IMR-90 (cell line): Measurements from ENCODE around the gene SLC4A2.

ENCODE experiments used
- MAZ ChIP-seq: IDR thresholded peaks from 2 replicates; pipeline ENCODE4 v1.6.1; 2012; ENCODE audit warnings: low read depth, mild to moderate bottlenecking, low read length, improper control_type of control experiment, moderate library complexity, borderline replicate concordance
- POLR2A ChIP-seq: IDR thresholded peaks from 2 replicates; pipeline ENCODE4 v1.6.1; 2012; ENCODE audit warnings: mild to moderate bottlenecking, low read depth, low read length
- RAD21 ChIP-seq: IDR thresholded peaks from 2 replicates; pipeline ENCODE4 v1.6.1; 2012; ENCODE audit warnings: low read length, improper control_type of control experiment
- RCOR1 ChIP-seq: IDR thresholded peaks from 2 replicates; pipeline ENCODE4 v1.6.1; 2012; ENCODE audit warnings: mild to moderate bottlenecking, low read length, improper control_type of control experiment; ENCODE audit not compliant: insufficient replicate concordance
- RFX5 ChIP-seq: IDR thresholded peaks from 2 replicates; pipeline ENCODE4 v1.8.0; 2012; ENCODE audit warnings: low read depth, mild to moderate bottlenecking, low read length, moderate library complexity
- TF ChIP-seq, protein P1 (sequence below): conservative IDR thresholded peaks from 2 replicates; pipeline ENCODE4 v1.5.1; 2012; ENCODE audit warnings: mild to moderate bottlenecking, low read depth, low read length, improper control_type of control experiment
- TF ChIP-seq, protein P2 (sequence below): fragments of 150-350 bp; IDR thresholded peaks from 2 replicates; pipeline ENCODE4 v1.6.1; 2016; ENCODE audit warnings: low read depth, mild to moderate bottlenecking, low read length, moderate library complexity, borderline replicate concordance

DNA sequence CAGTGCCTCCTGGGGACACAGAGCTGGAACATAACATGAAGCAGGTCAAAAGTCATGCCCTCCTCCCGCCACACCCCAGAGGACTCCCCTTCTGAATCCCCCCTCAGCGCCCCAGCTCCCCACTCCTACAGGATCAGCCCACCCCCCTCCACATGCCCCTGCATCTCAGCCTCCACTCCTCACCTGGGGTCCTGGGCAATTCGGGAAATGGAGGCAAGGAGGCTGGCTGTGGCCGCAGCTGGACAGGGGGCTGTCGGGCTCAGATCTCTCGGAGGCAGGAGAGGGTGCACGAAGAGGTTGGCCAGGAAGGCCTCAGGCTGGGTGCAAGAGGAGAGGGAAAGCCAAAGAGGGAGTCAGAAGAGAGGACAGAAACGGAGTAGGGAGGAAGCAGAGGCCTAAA, 42.9 kb upstream of the SLC4A2 start:
- TF ChIP-seq RCOR1 (no peak), RFX5 (no peak), RAD21 (no peak), POLR2A (no peak), MAZ (no peak)
- TF ChIP-seq, protein P1, sequence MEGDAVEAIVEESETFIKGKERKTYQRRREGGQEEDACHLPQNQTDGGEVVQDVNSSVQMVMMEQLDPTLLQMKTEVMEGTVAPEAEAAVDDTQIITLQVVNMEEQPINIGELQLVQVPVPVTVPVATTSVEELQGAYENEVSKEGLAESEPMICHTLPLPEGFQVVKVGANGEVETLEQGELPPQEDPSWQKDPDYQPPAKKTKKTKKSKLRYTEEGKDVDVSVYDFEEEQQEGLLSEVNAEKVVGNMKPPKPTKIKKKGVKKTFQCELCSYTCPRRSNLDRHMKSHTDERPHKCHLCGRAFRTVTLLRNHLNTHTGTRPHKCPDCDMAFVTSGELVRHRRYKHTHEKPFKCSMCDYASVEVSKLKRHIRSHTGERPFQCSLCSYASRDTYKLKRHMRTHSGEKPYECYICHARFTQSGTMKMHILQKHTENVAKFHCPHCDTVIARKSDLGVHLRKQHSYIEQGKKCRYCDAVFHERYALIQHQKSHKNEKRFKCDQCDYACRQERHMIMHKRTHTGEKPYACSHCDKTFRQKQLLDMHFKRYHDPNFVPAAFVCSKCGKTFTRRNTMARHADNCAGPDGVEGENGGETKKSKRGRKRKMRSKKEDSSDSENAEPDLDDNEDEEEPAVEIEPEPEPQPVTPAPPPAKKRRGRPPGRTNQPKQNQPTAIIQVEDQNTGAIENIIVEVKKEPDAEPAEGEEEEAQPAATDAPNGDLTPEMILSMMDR = no peak
- TF ChIP-seq, protein P2, sequence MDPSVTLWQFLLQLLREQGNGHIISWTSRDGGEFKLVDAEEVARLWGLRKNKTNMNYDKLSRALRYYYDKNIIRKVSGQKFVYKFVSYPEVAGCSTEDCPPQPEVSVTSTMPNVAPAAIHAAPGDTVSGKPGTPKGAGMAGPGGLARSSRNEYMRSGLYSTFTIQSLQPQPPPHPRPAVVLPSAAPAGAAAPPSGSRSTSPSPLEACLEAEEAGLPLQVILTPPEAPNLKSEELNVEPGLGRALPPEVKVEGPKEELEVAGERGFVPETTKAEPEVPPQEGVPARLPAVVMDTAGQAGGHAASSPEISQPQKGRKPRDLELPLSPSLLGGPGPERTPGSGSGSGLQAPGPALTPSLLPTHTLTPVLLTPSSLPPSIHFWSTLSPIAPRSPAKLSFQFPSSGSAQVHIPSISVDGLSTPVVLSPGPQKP = no peak
